K562 (cell line): ENCODE results near the gene COL6A1. TPM values are rescaled to one million over a fixed set of nuclear protein-coding genes. Genes with fewer than 3 reads are reported as not detected.
A peak's percentile ranks its signal among the peaks of the same experiment; 100 is the strongest.

Source experiments
- ARID4B ChIP-seq: sonication (generic); formaldehyde crosslinking; IDR thresholded peaks from 2 replicates; pipeline ENCODE4 v1.8.0; 2022; ENCODE audit warnings: mild to moderate bottlenecking, missing genetic modification reagents
- ATF1 ChIP-seq, 2 experiments: fragments of 450-650 bp in 1 of 2; IDR thresholded peaks; 2 replicates each; pipeline ENCODE4 v1.6.1; 2016; ENCODE audit warnings: missing compliant biosample characterization in 1 of 2, missing genetic modification characterization in 1 of 2
- ATF2 ChIP-seq: sonication (generic); formaldehyde crosslinking; IDR thresholded peaks from 2 replicates; pipeline ENCODE4 v1.8.1; 2022; ENCODE audit warnings: missing genetic modification reagents
- CBFB ChIP-seq: sonication (generic); formaldehyde crosslinking; IDR thresholded peaks from 2 replicates; pipeline ENCODE4 v1.4.0; 2020; ENCODE audit warnings: mild to moderate bottlenecking, missing genetic modification reagents
- CTBP1 ChIP-seq: fragments of 450-650 bp; IDR thresholded peaks from 2 replicates; pipeline ENCODE4 v1.6.1; 2016; ENCODE audit warnings: borderline replicate concordance
- E2F5 ChIP-seq: sonication (generic); formaldehyde crosslinking; IDR thresholded peaks from 2 replicates; pipeline ENCODE4 v1.8.0; 2022; ENCODE audit warnings: mild to moderate bottlenecking, missing genetic modification reagents
- KLF1 ChIP-seq: fragments of 450-650 bp; IDR thresholded peaks from 2 replicates; pipeline ENCODE4 v1.6.1; 2016; ENCODE audit warnings: missing genetic modification characterization, missing compliant biosample characterization
- L3MBTL2 ChIP-seq: fragments of 450-650 bp; IDR thresholded peaks from 2 replicates; pipeline ENCODE4 v1.6.1; 2016; ENCODE audit warnings: mild to moderate bottlenecking, moderate library complexity
- MBD1 ChIP-seq: fragments of 250-450 bp; sonication (Bioruptor Pico); IDR thresholded peaks from 2 replicates; pipeline ENCODE4 v1.8.0; 2022; ENCODE audit warnings: inconsistent platforms
- RNF219 ChIP-seq: fragments of 250-450 bp; sonication (Bioruptor Pico); IDR thresholded peaks from 2 replicates; pipeline ENCODE4 v1.5.0; 2022; ENCODE audit warnings: mild to moderate bottlenecking
- SRSF9 ChIP-seq: fragments of 200-400 bp; formaldehyde crosslinking; IDR thresholded peaks from 2 replicates; pipeline ENCODE4 v1.6.1; 2017; ENCODE audit warnings: low read depth, low read length, borderline replicate concordance
- ZBTB33 ChIP-seq: sonication (generic); formaldehyde crosslinking; IDR thresholded peaks from 2 replicates; pipeline ENCODE4 v1.8.1; 2023; ENCODE audit warnings: mild to moderate bottlenecking, missing genetic modification reagents
- ZSCAN29 ChIP-seq: fragments of 450-650 bp; IDR thresholded peaks from 2 replicates; pipeline ENCODE4 v1.6.1; 2017
- polyA plus RNA-seq, 8 experiments: library from polyadenylated mRNA; depleted of rRNA in 4 of 8; stranded (reverse) in 5 of 8; unstranded in 3 of 8; fragments of >200 nt; fragmentation: Nextera tagmentation in 2 of 8; fragmentation: Illumina TruSeq in 1 of 8; extraction: Ambion mirVana in 2 of 8; extraction: Trizol in 1 of 8; gene quantifications; 2 replicates each; pipeline versions ENCODE4 v1.2.1 to v1.2.3, GENCODE V29; 2011 to 2014; ENCODE audit warnings: inconsistent platforms in 1 of 8, missing spikeins in 1 of 8
- total RNA-seq, 7 experiments: library from RNA; depleted of rRNA in 6 of 7; stranded (reverse); fragments of >200 nt in 6 of 7; fragmentation: Illumina TruSeq in 2 of 7; extraction: Trizol in 2 of 7; gene quantifications; 2 replicates each; pipeline versions ENCODE4 v1.2.1 to v1.2.3, GENCODE V29; 2011 to 2021; ENCODE audit warnings: low replicate concordance in 1 of 7

COL6A1 gene
- total and polyA plus RNA-seq, 9 of the 15 experiments (the other 6 are each of a cell fraction or from before 2014, with no cell fraction given): 0.07 to 1.3 (median 0.14) TPM; not detected in 3

GRCh38 chr21:45983981-45984551 is 2.5 kb downstream of the COL6A1 start (continued):
- TF ChIP-seq ZBTB33 (CRISPR knock-in tag): peak; percentile 97
- TF ChIP-seq ATF2 (CRISPR knock-in tag): peak; percentile 64; the same call in 1 of the 2 replicates
- TF ChIP-seq ATF1 (CRISPR knock-in tag; IDR thresholded peaks at IDR 0.05): no peak
- TF ChIP-seq ATF1 (tag; IDR thresholded peaks at IDR 0.05): peak; percentile 64
- no peak for TF ChIP-seq ZSCAN29
- no peak for TF ChIP-seq SRSF9
- TF ChIP-seq RNF219 (CRISPR knock-in tag): no peak
- TF ChIP-seq ARID4B (CRISPR knock-in tag): 0 out of 2 replicates have a peak, but pooled peaks have one; percentile 53
- 0 out of 2 replicates have a peak, but pooled peaks have one; percentile 20 for TF ChIP-seq CBFB (CRISPR knock-in tag)
- TF ChIP-seq L3MBTL2: peak; percentile 77
- peak; percentile 26; the same call in 1 of the 2 replicates for TF ChIP-seq CTBP1
- no peak for TF ChIP-seq MBD1 (CRISPR knock-in tag)
- TF ChIP-seq KLF1 (tag): no peak
- no peak for TF ChIP-seq E2F5 (CRISPR knock-in tag)
